Caco-2 (cell line): ENCODE measurements around the gene GIMAP5. TPM values are rescaled to one million over a fixed set of nuclear protein-coding genes. Genes with fewer than 3 reads are reported as not detected.

Source experiments
- BruUV-seq: library from RNA; stranded (reverse); fragments of 400-500 nt; replicated peaks from 2 replicates; lab custom pipeline; 2021; lab: Mats Ljungman, UMichigan
- CTCF ChIA-PET: fragments of 300-600 bp; sonication (Branson Sonifier 250); formaldehyde crosslinking; loops from one replicate; lab custom pipeline; 2022; ENCODE audit warnings: antibody characterized with exemption; lab: Charles Lee
- POLR2A ChIA-PET: fragments of 300-600 bp; sonication (Branson Sonifier 250); formaldehyde crosslinking; loops from one replicate; lab custom pipeline; 2022; ENCODE audit warnings: antibody characterized with exemption; lab: Charles Lee
- DNase-seq, 2 experiments: peaks; one replicate each; pipeline versions ENCODE4 v3.0.0 to v3.0.0-alpha.2; 2020 to 2022
- H3K27me3 ChIP-seq: replicated peaks from 2 replicates; pipeline ENCODE4 v1.6.0; 2011; ENCODE audit warnings: low read length; ENCODE audit not compliant: control insufficient read depth, insufficient read depth
- H3K36me3 ChIP-seq: 2 replicates; pipeline ENCODE4 v1.5.1; 2011; ENCODE audit warnings: low read length; ENCODE audit not compliant: control insufficient read depth, insufficient read depth
- H3K4me1 ChIP-seq: fragments of 250-450 bp; sonication (Bioruptor Pico); 2 replicates; pipeline ENCODE4 v1.5.1; 2020; ENCODE audit warnings: mild to moderate bottlenecking
- H3K4me3 ChIP-seq: 2 replicates; pipeline ENCODE4 v1.5.1; 2011; ENCODE audit warnings: low read depth, mild to moderate bottlenecking, control low read depth, low read length
- H3K9me3 ChIP-seq: fragments of 250-450 bp; sonication (Bioruptor Pico); 2 replicates; pipeline ENCODE4 v1.5.1; 2020; ENCODE audit warnings: mild to moderate bottlenecking, moderate library complexity
- H3K27ac Mint-ChIP-seq: one replicate; pipeline ENCODE4 v1.8.0; 2022; ENCODE audit warnings: mixed read lengths; ENCODE audit not compliant: unreplicated experiment
- H3K27me3 Mint-ChIP-seq: one replicate; pipeline ENCODE4 v1.8.0; 2022; ENCODE audit warnings: mixed read lengths; ENCODE audit not compliant: insufficient read depth, unreplicated experiment
- H3K36me3 Mint-ChIP-seq: one replicate; pipeline ENCODE4 v1.8.0; 2022; ENCODE audit warnings: mild to moderate bottlenecking, mixed read lengths; ENCODE audit not compliant: insufficient read depth, unreplicated experiment
- H3K4me1 Mint-ChIP-seq: one replicate; pipeline ENCODE4 v1.8.0; 2022; ENCODE audit warnings: low read depth, mixed read lengths; ENCODE audit not compliant: unreplicated experiment
- H3K4me3 Mint-ChIP-seq: one replicate; pipeline ENCODE4 v1.8.0; 2022; ENCODE audit warnings: mild to moderate bottlenecking, moderate library complexity, mixed read lengths; ENCODE audit not compliant: unreplicated experiment
- H3K9me3 Mint-ChIP-seq: one replicate; pipeline ENCODE4 v1.8.0; 2022; ENCODE audit warnings: mixed read lengths; ENCODE audit not compliant: unreplicated experiment
- CTCF ChIP-seq, 2 experiments: fragments of 200-600 bp in 1 of 2; IDR thresholded peaks; 1 replicate in 1 of 2; 2 replicates in 1 of 2; pipeline versions ENCODE4 v1.5.1 to v1.8.0; 2011 to 2022; ENCODE audit warnings: antibody characterized with exemption in 1 of 2, control low read depth in 1 of 2, inconsistent platforms in 1 of 2, low read depth in 1 of 2, low read length in 1 of 2, mild to moderate bottlenecking in 1 of 2, moderate library complexity in 1 of 2; ENCODE audit not compliant: insufficient read depth in 1 of 2, severe bottlenecking in 1 of 2, unreplicated experiment in 1 of 2
- intact Hi-C: fragments of 100-400 bp; cut with micrococcal nuclease; formaldehyde crosslinking; loops from one replicate; pipeline ENCODE4 v1.10.0; 2022; ENCODE audit not compliant: unreplicated experiment
- total RNA-seq: library from RNA; stranded (reverse); gene quantifications from 2 replicates; pipeline ENCODE4 v1.2.3, GENCODE V29; 2022

The GIMAP5 gene
- total RNA-seq, 1 experiment from 2014 or later, result not detected

DNA sequence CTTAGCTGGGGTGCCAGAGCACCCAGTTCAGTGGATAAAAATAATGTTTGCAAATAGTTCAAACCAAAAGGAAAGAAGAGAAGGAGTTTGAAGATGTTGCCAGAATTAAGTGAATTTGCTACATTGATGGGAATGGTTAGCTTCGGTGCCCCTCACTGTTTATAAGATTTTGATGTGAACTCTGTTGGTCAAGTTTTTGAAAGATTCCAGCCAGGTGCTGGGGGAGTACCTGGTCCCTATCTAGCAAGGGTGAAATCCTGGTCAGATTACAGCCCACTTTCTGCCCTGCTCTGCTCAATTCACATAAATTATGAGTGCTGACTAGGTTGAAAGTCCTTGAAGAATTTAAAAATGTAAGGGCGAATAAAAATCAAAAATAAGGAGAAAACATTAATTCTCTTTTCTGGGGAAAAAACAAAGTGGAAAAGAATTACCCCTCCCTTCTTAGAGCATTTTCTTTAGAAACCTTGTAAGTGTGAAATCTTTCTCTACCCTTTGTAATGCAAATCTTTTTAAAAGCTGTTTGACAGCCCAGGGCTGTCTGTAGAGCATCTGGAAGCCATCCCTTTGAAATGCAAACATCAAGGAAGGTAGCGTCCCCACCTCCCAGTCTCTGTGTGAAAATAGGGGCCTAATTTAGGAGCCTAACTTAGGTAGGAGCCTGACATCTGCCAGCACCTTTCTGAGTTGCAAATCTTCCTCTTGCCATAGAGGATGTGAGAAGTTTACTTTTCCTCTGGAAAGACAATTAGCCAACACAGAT lies 1.4 kb upstream of the GIMAP5 start:
- Mint-ChIP-seq H3K9me3 (no peaks in the 10 kb centered on the region), H3K27me3 (peaks cover 21% of the 10 kb centered on the region), H3K4me1 (peaks cover 7% of the 10 kb centered on the region), H3K27ac (no peak overlapping the region), H3K36me3 (no peaks in the 10 kb centered on the region), H3K4me3 (no peak overlapping the region)
- BruUV-seq, result no TSS peak
- ChIA-PET POLR2A (no interaction called here), CTCF (no interaction called here)
- DNase-seq, result no peak
- intact Hi-C loops, result no loop called here
- H3K27me3 ChIP-seq, result peaks cover 1% of the 10 kb centered on the region; the same call in 1 of the 2 replicates
- H3K4me1 ChIP-seq, result no peaks in the 10 kb centered on the region
- no peak overlapping the region for H3K4me3 ChIP-seq
- no peak for TF ChIP-seq CTCF (IDR thresholded peaks at IDR 0.05; ENCODE audit: insufficient read depth in 1 of 2, low read depth in 1 of 2, low read length in 1 of 2, severe bottlenecking in 1 of 2, unreplicated experiment in 1 of 2)
- no peaks in the 10 kb centered on the region for H3K36me3 ChIP-seq
- no peaks in the 10 kb centered on the region for H3K9me3 ChIP-seq

DNA sequence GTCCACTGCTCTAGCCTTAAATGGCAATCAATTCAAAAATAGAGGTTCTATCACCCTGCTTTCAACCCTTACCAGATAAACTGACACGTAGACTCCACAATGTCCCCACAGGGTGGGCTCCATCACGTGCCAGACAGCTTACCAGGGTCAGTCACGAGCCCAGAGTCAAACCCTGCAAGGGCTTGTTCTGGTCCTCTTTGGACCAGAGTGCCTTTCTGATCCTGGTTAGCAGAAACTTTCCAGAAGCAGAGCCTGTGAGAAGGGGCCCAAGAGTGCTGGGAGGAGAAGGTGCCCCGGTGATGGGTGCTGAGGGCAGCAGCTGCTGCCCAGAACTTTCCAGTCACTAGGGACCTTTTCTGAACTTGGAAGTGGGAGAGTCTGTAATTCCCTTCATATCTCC lies 354 bp upstream of the GIMAP5 start:
- Histone ChIP-seq H3K36me3 (no peaks in the 10 kb centered on the region), H3K4me1 (no peaks in the 10 kb centered on the region), H3K9me3 (no peaks in the 10 kb centered on the region), H3K4me3 (no peak overlapping the region), H3K27me3 (peaks cover 1% of the 10 kb centered on the region; the same call in 1 of the 2 replicates)
- H3K27me3 Mint-ChIP-seq, result peaks cover 23% of the 10 kb centered on the region
- H3K4me3 Mint-ChIP-seq, result no peak overlapping the region
- DNase-seq, result no peak
- no TSS peak for BruUV-seq
- ChIA-PET POLR2A (no interaction called here), CTCF (no interaction called here)
- peaks cover 7% of the 10 kb centered on the region for H3K4me1 Mint-ChIP-seq
- TF ChIP-seq CTCF (IDR thresholded peaks at IDR 0.05; ENCODE audit: insufficient read depth in 1 of 2, low read depth in 1 of 2, low read length in 1 of 2, severe bottlenecking in 1 of 2, unreplicated experiment in 1 of 2), result no peak
- H3K9me3 Mint-ChIP-seq, result no peaks in the 10 kb centered on the region
- no peak overlapping the region for H3K27ac Mint-ChIP-seq
- no peaks in the 10 kb centered on the region for H3K36me3 Mint-ChIP-seq
- intact Hi-C loops, result no loop called here

DNA sequence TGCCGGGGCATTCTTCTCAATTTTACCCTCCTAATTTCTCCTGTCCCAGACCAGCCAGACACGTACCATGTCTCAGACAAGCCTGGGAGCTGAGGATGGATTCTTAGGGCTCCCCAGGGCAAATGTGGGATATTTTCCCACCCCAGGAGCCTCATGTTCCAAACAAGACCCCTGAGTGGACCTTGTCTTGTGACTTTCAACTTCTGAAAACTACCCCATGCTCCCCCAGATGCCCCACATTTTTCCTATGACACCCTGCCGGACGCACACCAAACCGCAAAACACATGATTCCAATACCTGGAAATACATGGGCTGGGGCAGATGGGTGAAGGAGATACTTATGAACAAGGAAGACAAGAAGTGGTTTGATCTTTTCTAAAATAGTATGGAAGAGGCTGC lies 874 bp downstream of the GIMAP5 start:
- Mint-ChIP-seq H3K4me1 (peaks cover 7% of the 10 kb centered on the region), H3K4me3 (no peak overlapping the region), H3K9me3 (no peaks in the 10 kb centered on the region), H3K27ac (no peak overlapping the region), H3K27me3 (peaks cover 26% of the 10 kb centered on the region), H3K36me3 (no peaks in the 10 kb centered on the region)
- Histone ChIP-seq H3K27me3 (peaks cover 1% of the 10 kb centered on the region; the same call in 1 of the 2 replicates), H3K4me3 (no peak overlapping the region), H3K36me3 (no peaks in the 10 kb centered on the region), H3K9me3 (no peaks in the 10 kb centered on the region), H3K4me1 (no peaks in the 10 kb centered on the region)
- CTCF ChIA-PET, result no interaction called here
- intact Hi-C loops, result no loop called here
- no TSS peak for BruUV-seq
- TF ChIP-seq CTCF (IDR thresholded peaks at IDR 0.05; ENCODE audit: insufficient read depth in 1 of 2, low read depth in 1 of 2, low read length in 1 of 2, severe bottlenecking in 1 of 2, unreplicated experiment in 1 of 2), result no peak
- POLR2A ChIA-PET, result no interaction called here
- no peak for DNase-seq
